Ascending aorta (tissue), 2 donors: ENCODE measurements around the gene MISFA. TPM values are rescaled to one million over a fixed set of nuclear protein-coding genes. Genes with fewer than 3 reads are reported as not detected.
A peak's percentile ranks its signal among the peaks of the same experiment; 100 is the strongest.

Experiments used
- DNase-seq, 2 donors: peaks; one replicate each; pipeline ENCODE4 v3.0.0-alpha.2; 2019; ENCODE audit warnings: low spot score in 2 of 2
- H3K27ac ChIP-seq, 2 donors: fragments of 200-600 bp; sonication (generic); one replicate each; pipeline ENCODE4 v1.5.1; 2016 to 2017; ENCODE audit warnings: mild to moderate bottlenecking in 1 of 2
- H3K27me3 ChIP-seq: fragments of 200-600 bp; sonication (generic); one replicate; pipeline ENCODE4 v1.5.1; 2017
- H3K36me3 ChIP-seq, 2 donors: fragments of 200-600 bp; sonication (generic); one replicate each; pipeline ENCODE4 v1.5.1; 2016
- H3K4me1 ChIP-seq, 2 donors: fragments of 200-600 bp; sonication (generic); one replicate each; pipeline ENCODE4 v1.5.1; 2016 to 2017; ENCODE audit warnings: mild to moderate bottlenecking in 1 of 2
- H3K4me3 ChIP-seq, 2 donors: fragments of 200-600 bp; sonication (generic); one replicate each; pipeline ENCODE4 v1.5.1; 2016 to 2017; ENCODE audit warnings: mild to moderate bottlenecking in 1 of 2
- H3K9me3 ChIP-seq, 2 donors: fragments of 200-600 bp; sonication (generic); one replicate each; pipeline ENCODE4 v1.5.1; 2016
- intact Hi-C: fragments of 100-400 bp; cut with DNase I; formaldehyde crosslinking; loops from one replicate; pipeline ENCODE4 v1.15.1; 2023
- total RNA-seq: library from RNA; depleted of rRNA; stranded (reverse); fragments of >200 nt; gene quantifications from one replicate; pipeline ENCODE4 v1.1.0, GENCODE V29; 2016
- TF ChIP-seq, protein P1 (sequence below), 3 experiments: fragments of 200-600 bp in 2 of 3; fragments of 450-650 bp in 1 of 3; sonication (generic) in 2 of 3; IDR thresholded peaks; one replicate each; pipeline ENCODE4 v1.5.1; 2016 to 2019; ENCODE audit warnings: antibody characterized with exemption in 3 of 3, mild to moderate bottlenecking in 1 of 3, moderate library complexity in 1 of 3

MISFA gene
- total RNA-seq, 1 donor from 2014 or later: not detected

GRCh38 chr11:18623707-18624106 is 24.1 kb downstream of the MISFA start:
- Histone ChIP-seq H3K4me1 (peaks cover 4 to 5% of the 10 kb centered on the region in 2 donors), H3K36me3 (no peaks in the 10 kb centered on the region), H3K4me3 (no peak overlapping the region), H3K27ac (no peak overlapping the region), H3K27me3 (no peaks in the 10 kb centered on the region), H3K9me3 (no peaks in the 10 kb centered on the region)
- intact Hi-C loops: no loop called here
- TF ChIP-seq, protein P1, sequence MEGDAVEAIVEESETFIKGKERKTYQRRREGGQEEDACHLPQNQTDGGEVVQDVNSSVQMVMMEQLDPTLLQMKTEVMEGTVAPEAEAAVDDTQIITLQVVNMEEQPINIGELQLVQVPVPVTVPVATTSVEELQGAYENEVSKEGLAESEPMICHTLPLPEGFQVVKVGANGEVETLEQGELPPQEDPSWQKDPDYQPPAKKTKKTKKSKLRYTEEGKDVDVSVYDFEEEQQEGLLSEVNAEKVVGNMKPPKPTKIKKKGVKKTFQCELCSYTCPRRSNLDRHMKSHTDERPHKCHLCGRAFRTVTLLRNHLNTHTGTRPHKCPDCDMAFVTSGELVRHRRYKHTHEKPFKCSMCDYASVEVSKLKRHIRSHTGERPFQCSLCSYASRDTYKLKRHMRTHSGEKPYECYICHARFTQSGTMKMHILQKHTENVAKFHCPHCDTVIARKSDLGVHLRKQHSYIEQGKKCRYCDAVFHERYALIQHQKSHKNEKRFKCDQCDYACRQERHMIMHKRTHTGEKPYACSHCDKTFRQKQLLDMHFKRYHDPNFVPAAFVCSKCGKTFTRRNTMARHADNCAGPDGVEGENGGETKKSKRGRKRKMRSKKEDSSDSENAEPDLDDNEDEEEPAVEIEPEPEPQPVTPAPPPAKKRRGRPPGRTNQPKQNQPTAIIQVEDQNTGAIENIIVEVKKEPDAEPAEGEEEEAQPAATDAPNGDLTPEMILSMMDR (IDR thresholded peaks at IDR 0.05): no peak
- no peak for DNase-seq

- TF ChIP-seq, protein P1 (IDR thresholded peaks at IDR 0.05): no peak
- Histone ChIP-seq H3K9me3 (no peaks in the 10 kb centered on the region), H3K4me1 (peaks cover 0 to under 1% of the 10 kb centered on the region in 2 donors), H3K36me3 (no peaks in the 10 kb centered on the region), H3K27ac (no peak overlapping the region), H3K4me3 (no peak overlapping the region), H3K27me3 (no peaks in the 10 kb centered on the region)
- intact Hi-C loops: no loop called here
- no peak for DNase-seq
These were observed 24.6 kb downstream of the MISFA start for GRCh38 chr11:18624161-18624560.

GRCh38 chr11:18632841-18633240 is 33.3 kb downstream of the MISFA start:
- TF ChIP-seq, protein P1 (IDR thresholded peaks at IDR 0.05): no peak
- DNase-seq: no peak
- intact Hi-C loops: loop anchor here (5.0 kb wide), 2 partner anchors 89 to 1556 kb away; partner anchors contain the start of gene RPS13
- no peaks in the 10 kb centered on the region for H3K36me3 ChIP-seq
- no peaks in the 10 kb centered on the region for H3K9me3 ChIP-seq
- peaks cover 0 to 12% of the 10 kb centered on the region in 2 donors for H3K4me1 ChIP-seq
- no peaks in the 10 kb centered on the region for H3K27me3 ChIP-seq
- H3K27ac ChIP-seq: no peak overlapping the region
- H3K4me3 ChIP-seq: peak overlapping the region; percentile 84 to 99

GRCh38 chr11:18633256-18634139 is 33.9 kb downstream of the MISFA start:
- Histone ChIP-seq H3K27ac (peak overlapping the region; percentile 96), H3K4me3 (peak overlapping the region; percentile 84 to 99), H3K36me3 (no peaks in the 10 kb centered on the region), H3K4me1 (peaks cover 0 to 12% of the 10 kb centered on the region in 2 donors), H3K9me3 (no peaks in the 10 kb centered on the region), H3K27me3 (no peaks in the 10 kb centered on the region)
- TF ChIP-seq, protein P1 (IDR thresholded peaks at IDR 0.05): no peak
- intact Hi-C loops: loop anchor here (1.0 to 5.0 kb wide), 10 partner anchors 15 to 1556 kb away; partner anchors contain the start of genes GTF2H1, HPS5, RPS13 and SERGEF
- no peak for DNase-seq

DNA sequence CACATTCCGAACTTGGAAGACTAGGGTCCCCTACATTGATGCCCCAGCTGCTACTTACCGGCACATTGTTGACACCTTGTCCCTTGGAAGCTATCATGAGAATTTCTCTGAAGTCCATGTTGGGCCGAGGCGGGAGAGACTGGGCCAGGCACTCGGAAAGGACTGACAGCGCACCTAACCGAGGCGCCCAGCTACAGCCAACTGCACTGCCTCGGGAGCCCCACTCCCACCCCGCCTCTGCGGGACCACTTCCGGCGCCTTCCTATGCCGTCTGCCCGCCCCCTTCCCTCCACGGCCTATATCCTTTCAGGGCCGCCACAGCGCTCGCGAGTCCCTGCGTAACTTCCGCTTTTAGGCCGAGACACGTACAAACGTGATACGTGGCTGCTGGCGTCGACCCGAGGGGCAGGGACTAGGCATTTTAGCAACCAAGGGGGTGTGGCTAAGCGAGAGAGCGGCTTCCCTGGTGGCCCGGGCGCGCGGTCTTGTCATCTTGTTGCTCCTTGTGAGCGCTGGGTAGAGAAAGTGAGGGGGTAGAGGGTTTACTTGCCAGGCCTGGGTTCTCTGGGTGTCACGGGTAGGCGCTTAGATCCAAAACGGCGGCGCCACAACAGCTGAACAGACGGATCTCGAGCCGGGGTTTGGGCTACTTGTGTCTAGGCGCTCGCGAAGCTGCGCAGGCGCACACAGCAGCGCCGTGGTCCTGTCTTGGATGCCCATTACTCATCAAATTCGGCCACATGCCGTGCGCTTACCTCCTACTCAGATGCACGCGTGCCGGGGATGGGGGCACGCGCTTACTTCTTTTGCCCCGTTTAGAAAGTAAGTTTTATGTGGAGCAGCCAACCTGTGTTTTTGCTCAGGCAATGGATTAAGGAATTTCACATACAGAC is 34.8 kb downstream of the MISFA start, which contains the start of gene SPTY2D1:
SPTY2D1 (minus strand) TSS at position 203 of the 893 bp plus-strand sequence; CDS start at position 118, 85 bp downstream.
- intact Hi-C loops: loop anchor here (1.0 to 5.0 kb wide), 10 partner anchors 16 to 1557 kb away; partner anchors contain the start of genes GTF2H1, HPS5, RPS13 and SERGEF

More for the DNA sequence above, 34.8 kb downstream of the MISFA start, which contains the start of gene SPTY2D1:
- DNase-seq: peak; percentile 99 to 100
- no peaks in the 10 kb centered on the region for H3K36me3 ChIP-seq
- H3K27ac ChIP-seq: peak within 1 kb of the TSS; percentile 96
- no peaks in the 10 kb centered on the region for H3K27me3 ChIP-seq
- H3K4me1 ChIP-seq: peaks cover 0 to 12% of the 10 kb centered on the region in 2 donors
- H3K4me3 ChIP-seq: peak within 1 kb of the TSS; percentile 84 to 99
- H3K9me3 ChIP-seq: no peaks in the 10 kb centered on the region
- TF ChIP-seq, protein P1 (IDR thresholded peaks at IDR 0.05): no peak
